ENCODE measurements around the gene AATK. TPM values are rescaled to one million over a fixed set of nuclear protein-coding genes. Genes with fewer than 3 reads are reported as not detected.

The AATK gene
- total and polyA plus RNA-seq, 2 experiments from 2014 or later, result 1.1 to 5.0 TPM

DNA sequence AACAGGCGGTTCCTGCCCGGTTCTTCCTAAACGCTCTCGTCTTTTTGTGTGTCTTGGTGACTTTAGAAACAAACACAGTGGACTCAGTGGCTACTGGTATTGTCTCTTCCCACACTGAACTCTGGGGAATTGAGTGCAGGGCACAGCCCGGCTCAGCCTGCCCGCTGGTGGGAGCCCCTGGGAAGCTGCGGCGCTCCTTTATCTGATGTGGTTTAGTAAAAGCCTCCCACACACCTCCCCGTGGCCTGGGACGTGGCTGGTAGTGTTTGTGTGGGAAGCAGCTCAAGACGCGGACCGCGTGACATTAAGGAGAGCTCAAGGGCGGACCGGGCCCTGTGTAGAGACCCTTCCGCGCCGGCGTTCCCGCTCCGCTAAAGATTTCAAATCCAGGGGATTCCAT, 56.1 kb downstream of the AATK start:
- Mint-ChIP-seq H3K4me3 (no peak overlapping the region), H3K27ac (no peak overlapping the region), H3K4me1 (no peaks in the 10 kb centered on the region), H3K27me3 (ENCODE audit: insufficient read depth, low read depth, poor library complexity) (peaks cover 11% of the 10 kb centered on the region), H3K9me3 (no peaks in the 10 kb centered on the region), H3K36me3 (ENCODE audit: low read depth) (no peaks in the 10 kb centered on the region)
- Histone ChIP-seq H3F3A (replicated peaks; ENCODE audit: low read depth) (no peaks in the 10 kb centered on the region), H3K27me3 (ENCODE audit: insufficient read depth) (no peaks in the 10 kb centered on the region), H3K4me3 (no peak overlapping the region), H3K9me2 (ENCODE audit: insufficient read depth) (no peaks in the 10 kb centered on the region), H3K4me2 (no peak overlapping the region), H3K79me2 (replicated peaks; ENCODE audit: insufficient read depth) (no peaks in the 10 kb centered on the region), H4K20me1 (replicated peaks; ENCODE audit: insufficient read depth) (no peaks in the 10 kb centered on the region), H3K36me3 (ENCODE audit: insufficient read depth) (no peaks in the 10 kb centered on the region), H3K4me1 (ENCODE audit: insufficient read depth) (no peaks in the 10 kb centered on the region), H3K27ac (ENCODE audit: low read depth) (no peak overlapping the region), H2AFZ (no peak overlapping the region)
- ATAC-seq (no peak), DNase-seq (ENCODE audit: low spot score) (no peak)
- no peak for TF ChIP-seq JUNB (IDR thresholded peaks at IDR 0.05; ENCODE audit: unreplicated experiment)
- no peak for TF ChIP-seq STAT1 (IDR thresholded peaks at IDR 0.05; ENCODE audit: unreplicated experiment)
- TF ChIP-seq, protein P1, sequence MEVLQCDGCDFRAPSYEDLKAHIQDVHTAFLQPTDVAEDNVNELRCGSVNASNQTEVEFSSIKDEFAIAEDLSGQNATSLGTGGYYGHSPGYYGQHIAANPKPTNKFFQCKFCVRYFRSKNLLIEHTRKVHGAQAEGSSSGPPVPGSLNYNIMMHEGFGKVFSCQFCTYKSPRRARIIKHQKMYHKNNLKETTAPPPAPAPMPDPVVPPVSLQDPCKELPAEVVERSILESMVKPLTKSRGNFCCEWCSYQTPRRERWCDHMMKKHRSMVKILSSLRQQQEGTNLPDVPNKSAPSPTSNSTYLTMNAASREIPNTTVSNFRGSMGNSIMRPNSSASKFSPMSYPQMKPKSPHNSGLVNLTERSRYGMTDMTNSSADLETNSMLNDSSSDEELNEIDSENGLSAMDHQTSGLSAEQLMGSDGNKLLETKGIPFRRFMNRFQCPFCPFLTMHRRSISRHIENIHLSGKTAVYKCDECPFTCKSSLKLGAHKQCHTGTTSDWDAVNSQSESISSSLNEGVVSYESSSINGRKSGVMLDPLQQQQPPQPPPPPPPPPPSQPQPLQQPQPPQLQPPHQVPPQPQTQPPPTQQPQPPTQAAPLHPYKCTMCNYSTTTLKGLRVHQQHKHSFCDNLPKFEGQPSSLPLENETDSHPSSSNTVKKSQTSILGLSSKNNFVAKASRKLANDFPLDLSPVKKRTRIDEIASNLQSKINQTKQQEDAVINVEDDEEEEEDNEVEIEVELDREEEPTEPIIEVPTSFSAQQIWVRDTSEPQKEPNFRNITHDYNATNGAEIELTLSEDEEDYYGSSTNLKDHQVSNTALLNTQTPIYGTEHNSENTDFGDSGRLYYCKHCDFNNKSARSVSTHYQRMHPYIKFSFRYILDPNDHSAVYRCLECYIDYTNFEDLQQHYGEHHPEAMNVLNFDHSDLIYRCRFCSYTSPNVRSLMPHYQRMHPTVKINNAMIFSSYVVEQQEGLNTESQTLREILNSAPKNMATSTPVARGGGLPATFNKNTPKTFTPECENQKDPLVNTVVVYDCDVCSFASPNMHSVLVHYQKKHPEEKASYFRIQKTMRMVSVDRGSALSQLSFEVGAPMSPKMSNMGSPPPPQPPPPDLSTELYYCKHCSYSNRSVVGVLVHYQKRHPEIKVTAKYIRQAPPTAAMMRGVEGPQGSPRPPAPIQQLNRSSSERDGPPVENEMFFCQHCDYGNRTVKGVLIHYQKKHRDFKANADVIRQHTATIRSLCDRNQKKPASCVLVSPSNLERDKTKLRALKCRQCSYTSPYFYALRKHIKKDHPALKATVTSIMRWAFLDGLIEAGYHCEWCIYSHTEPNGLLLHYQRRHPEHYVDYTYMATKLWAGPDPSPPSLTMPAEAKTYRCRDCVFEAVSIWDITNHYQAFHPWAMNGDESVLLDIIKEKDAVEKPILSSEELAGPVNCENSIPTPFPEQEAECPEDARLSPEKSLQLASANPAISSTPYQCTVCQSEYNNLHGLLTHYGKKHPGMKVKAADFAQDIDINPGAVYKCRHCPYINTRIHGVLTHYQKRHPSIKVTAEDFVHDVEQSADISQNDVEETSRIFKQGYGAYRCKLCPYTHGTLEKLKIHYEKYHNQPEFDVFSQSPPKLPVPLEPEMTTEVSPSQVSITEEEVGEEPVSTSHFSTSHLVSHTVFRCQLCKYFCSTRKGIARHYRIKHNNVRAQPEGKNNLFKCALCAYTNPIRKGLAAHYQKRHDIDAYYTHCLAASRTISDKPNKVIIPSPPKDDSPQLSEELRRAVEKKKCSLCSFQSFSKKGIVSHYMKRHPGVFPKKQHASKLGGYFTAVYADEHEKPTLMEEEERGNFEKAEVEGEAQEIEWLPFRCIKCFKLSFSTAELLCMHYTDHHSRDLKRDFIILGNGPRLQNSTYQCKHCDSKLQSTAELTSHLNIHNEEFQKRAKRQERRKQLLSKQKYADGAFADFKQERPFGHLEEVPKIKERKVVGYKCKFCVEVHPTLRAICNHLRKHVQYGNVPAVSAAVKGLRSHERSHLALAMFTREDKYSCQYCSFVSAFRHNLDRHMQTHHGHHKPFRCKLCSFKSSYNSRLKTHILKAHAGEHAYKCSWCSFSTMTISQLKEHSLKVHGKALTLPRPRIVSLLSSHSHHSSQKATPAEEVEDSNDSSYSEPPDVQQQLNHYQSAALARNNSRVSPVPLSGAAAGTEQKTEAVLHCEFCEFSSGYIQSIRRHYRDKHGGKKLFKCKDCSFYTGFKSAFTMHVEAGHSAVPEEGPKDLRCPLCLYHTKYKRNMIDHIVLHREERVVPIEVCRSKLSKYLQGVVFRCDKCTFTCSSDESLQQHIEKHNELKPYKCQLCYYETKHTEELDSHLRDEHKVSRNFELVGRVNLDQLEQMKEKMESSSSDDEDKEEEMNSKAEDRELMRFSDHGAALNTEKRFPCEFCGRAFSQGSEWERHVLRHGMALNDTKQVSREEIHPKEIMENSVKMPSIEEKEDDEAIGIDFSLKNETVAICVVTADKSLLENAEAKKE (CRISPR knock-in tag; IDR thresholded peaks at IDR 0.05), result no peak
- TF ChIP-seq, protein P2, sequence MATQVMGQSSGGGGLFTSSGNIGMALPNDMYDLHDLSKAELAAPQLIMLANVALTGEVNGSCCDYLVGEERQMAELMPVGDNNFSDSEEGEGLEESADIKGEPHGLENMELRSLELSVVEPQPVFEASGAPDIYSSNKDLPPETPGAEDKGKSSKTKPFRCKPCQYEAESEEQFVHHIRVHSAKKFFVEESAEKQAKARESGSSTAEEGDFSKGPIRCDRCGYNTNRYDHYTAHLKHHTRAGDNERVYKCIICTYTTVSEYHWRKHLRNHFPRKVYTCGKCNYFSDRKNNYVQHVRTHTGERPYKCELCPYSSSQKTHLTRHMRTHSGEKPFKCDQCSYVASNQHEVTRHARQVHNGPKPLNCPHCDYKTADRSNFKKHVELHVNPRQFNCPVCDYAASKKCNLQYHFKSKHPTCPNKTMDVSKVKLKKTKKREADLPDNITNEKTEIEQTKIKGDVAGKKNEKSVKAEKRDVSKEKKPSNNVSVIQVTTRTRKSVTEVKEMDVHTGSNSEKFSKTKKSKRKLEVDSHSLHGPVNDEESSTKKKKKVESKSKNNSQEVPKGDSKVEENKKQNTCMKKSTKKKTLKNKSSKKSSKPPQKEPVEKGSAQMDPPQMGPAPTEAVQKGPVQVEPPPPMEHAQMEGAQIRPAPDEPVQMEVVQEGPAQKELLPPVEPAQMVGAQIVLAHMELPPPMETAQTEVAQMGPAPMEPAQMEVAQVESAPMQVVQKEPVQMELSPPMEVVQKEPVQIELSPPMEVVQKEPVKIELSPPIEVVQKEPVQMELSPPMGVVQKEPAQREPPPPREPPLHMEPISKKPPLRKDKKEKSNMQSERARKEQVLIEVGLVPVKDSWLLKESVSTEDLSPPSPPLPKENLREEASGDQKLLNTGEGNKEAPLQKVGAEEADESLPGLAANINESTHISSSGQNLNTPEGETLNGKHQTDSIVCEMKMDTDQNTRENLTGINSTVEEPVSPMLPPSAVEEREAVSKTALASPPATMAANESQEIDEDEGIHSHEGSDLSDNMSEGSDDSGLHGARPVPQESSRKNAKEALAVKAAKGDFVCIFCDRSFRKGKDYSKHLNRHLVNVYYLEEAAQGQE (IDR thresholded peaks at IDR 0.05; ENCODE audit: unreplicated experiment), result no peak
- no peak for TF ChIP-seq EZH2phosphoT487 (IDR thresholded peaks at IDR 0.05; ENCODE audit: unreplicated experiment)
- TF ChIP-seq, protein P3, sequence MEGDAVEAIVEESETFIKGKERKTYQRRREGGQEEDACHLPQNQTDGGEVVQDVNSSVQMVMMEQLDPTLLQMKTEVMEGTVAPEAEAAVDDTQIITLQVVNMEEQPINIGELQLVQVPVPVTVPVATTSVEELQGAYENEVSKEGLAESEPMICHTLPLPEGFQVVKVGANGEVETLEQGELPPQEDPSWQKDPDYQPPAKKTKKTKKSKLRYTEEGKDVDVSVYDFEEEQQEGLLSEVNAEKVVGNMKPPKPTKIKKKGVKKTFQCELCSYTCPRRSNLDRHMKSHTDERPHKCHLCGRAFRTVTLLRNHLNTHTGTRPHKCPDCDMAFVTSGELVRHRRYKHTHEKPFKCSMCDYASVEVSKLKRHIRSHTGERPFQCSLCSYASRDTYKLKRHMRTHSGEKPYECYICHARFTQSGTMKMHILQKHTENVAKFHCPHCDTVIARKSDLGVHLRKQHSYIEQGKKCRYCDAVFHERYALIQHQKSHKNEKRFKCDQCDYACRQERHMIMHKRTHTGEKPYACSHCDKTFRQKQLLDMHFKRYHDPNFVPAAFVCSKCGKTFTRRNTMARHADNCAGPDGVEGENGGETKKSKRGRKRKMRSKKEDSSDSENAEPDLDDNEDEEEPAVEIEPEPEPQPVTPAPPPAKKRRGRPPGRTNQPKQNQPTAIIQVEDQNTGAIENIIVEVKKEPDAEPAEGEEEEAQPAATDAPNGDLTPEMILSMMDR (conservative IDR thresholded peaks at IDR 0.05; ENCODE audit: low read depth in 2 of 2), result no peak
- no peak for TF ChIP-seq EZH2 (IDR thresholded peaks at IDR 0.05; ENCODE audit: low read depth, unreplicated experiment)
- no peak for TF ChIP-seq ZNF331 (CRISPR knock-in tag; IDR thresholded peaks at IDR 0.05; ENCODE audit: low read depth)
- no peak for TF ChIP-seq POLR2AphosphoS5 (IDR thresholded peaks at IDR 0.05; ENCODE audit: low read depth)
- TF ChIP-seq CREB1 (CRISPR knock-in tag; IDR thresholded peaks at IDR 0.05; ENCODE audit: low read depth), result no peak
- TF ChIP-seq ZNF114 (CRISPR knock-in tag; IDR thresholded peaks at IDR 0.05), result no peak
- TF ChIP-seq, protein P4, sequence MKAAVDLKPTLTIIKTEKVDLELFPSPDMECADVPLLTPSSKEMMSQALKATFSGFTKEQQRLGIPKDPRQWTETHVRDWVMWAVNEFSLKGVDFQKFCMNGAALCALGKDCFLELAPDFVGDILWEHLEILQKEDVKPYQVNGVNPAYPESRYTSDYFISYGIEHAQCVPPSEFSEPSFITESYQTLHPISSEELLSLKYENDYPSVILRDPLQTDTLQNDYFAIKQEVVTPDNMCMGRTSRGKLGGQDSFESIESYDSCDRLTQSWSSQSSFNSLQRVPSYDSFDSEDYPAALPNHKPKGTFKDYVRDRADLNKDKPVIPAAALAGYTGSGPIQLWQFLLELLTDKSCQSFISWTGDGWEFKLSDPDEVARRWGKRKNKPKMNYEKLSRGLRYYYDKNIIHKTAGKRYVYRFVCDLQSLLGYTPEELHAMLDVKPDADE (IDR thresholded peaks at IDR 0.05), result no peak
- TF ChIP-seq NANOG (IDR thresholded peaks at IDR 0.05; ENCODE audit: borderline replicate concordance), result no peak

Data from GM23338 (cell line).